ENCODE measurements around the gene HNRNPF.
"Not testable (repeated sequence)": the region's sequence is repeated elsewhere in the genome, so short reads cannot be mapped to it uniquely, and the experiment has no call there.

The HNRNPF gene

DNA sequence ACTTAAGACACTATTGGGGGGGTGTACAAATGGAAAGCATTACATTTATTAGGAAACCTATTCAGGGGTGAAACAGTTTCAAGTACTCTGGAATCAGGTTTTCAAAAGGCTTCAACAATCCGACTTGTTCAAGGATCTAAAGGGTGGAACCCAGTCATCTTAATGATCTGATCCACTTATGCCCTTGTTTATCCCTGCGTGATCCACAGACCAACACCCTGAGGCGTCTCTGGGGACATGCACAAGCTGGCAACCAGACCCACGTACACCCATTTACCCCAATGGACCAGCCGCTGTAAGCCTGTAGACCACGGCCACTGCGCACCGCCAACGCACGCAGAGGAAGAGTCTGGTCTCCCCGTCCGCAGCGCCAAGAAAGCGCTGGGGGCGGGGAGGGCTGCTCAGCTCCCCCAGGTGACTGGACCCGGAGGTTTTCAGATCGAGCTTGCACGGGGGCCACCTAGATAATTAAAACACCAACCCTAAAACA, 13.4 kb downstream of the HNRNPF start:
- DNase-seq = no peak

DNA sequence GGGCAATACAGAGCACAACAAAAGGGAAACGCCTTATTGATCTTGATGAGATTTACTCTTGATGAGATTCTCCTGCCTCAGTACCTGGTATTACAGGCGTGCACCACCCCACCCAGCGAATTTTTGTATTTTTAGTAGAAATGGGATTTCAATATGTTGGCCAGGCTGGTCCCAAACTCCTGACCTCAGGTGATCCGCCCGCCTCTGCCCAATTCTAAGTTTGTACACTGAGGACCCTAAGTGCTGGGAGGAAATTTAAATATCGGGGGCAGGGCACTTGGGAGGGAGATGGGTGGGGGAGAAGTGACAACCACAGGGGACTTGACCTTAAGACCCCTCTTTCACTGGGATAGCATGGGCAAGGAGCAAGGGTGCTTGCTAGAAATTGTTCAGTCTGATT, 14.1 kb downstream of the HNRNPF start:
- DNase-seq = no peak

DNA sequence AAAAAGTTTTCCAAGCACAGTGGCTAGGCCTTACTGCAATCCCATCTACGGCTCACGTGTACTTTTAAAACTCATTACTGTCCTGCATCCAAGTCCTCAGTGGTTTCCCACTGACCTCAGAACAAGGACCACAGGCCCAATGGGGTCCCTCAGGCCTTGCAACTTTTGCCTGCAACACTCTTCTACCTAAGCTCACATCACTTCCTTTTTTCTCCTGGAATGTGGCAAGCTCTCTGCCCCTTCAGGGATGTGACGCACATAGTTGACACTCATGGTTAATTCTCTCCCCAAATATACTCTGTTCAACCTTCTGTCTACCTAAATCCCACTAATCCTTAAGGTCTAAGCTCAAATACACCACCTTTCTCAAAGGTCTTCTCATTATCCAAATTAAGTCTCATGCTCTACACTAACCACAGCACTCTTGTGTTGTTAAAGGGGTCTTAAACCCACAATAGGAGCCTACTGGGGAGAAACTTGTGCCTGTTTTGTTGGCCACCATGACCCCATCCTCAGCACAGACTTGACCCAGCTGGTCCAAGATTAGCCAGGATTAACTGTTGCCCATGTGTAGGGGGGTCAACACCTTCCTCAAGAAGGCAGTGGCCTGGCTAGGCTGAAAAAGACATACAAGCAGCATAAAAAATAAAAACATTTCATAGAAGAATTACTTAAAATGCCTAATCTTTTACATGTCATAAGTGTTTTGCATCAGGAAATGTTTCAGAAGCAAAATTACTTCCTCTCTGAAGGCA, 15.2 kb downstream of the HNRNPF start:
- DNase-seq = no peak

DNA sequence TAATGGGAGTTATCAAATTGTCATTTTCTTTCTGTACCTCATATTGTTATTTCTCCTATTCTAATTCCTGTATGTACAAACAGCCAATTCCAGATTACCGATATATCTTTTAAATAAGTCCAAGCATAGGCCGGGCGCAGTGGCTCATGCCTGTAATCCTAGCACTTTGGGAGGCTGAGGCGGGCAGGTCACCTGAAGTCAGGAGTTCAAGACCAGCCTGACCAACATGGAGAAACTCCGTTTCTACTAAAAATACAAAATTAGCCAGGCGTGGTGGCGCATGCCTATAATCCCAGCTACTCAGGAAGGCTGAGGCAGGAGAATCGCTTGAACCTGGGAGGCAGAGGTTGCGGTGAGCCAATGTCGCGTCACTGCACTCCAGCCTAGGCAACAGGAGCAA, 15.8 kb downstream of the HNRNPF start:
- not testable (repeated sequence) for DNase-seq

DNA sequence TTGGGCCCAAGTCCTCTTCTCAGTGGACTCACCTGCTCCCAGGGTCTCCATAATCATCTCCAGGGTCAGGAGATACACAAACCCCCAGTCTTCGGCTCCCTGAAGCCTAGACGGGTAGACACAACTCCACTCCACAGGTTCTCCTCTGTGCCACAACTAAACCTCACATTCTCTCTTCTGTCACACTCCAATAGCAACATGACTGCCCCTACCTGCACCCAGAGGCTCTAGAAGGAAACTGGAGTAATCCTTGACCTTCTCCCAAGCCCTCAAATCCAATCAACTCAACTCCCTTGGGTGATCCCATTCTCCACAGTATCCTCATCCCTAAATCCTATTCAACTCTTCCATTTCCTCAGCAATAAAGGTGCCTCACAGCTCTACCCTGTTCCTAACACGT, 16.2 kb downstream of the HNRNPF start:
- no peak for DNase-seq

DNA sequence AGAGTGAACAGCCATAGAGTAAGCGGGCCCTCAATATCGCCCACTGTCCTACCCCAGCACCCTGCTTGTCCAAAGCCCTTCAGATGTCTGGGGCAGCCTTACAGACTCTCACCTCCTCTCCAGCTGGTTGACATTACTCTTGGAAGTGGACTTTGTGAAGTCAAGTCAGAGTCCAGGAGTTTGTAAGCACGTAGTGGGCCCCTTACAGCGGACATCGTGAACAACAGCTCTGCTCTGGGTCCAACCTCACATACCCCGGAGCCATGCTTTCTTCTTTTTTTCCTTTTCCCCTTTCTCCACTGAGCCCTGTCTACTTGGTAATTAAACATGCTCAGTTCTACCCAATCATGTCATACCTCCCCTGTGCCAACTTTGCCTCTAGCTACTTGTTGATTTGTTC, 17.5 kb downstream of the HNRNPF start:
- DNase-seq = no peak

DNA sequence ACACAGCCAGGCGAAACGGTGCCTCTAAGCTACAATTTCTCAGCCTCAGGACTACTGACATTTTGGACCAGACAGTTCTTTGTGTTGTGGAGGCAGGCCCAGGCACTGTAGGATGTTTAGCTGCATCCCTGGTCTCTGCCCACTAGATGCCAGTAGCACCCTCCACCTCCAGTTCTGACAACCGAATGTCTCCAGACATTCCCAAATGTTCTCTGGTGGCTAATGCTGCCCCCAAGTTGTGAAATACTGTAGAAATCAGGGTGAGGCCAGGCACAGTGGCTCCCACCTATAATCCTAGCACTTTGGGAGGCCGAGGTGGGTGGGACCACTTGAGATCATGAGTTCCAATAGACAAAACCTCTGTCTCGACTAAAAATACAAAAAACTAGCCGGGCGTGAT, 18.2 kb downstream of the HNRNPF start:
- DNase-seq = no peak

DNA sequence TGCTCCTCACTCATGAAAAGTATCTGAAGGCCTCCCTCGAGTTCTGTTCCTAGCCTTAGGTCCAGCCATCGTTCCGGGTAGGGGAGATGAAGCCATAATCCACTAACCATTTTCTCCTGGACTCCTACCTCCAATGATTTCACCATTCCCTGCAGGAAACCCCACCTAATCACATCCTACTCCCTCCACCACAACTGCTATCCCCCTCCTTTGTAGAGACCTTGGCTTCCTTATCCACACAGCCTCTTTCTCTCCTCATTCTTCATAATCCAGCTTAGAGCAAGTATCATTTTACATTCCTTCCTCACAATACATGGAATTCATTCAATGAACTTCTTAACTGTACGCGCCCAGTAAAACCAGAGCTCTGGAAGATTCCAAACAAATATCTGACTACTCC, 18.7 kb downstream of the HNRNPF start:
- no peak for DNase-seq

DNA sequence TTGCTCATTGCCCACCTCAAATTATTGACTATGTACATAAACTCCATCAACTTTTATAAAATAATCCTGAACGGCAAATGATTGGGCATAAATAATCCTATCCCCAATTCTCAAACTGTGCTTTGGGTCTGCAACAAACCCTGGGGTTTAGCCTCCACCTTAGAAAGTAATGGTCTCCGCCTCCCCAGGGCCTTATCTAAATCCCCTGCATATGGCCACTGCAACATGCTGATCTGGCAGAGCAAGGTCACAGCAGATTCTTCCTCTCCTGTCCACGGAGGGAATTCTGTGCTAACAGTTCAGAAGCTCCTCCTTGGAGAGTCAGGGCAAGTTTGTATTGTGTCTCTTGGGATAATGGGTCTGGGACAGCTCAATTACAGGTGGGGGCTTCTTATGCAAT, 19.1 kb downstream of the HNRNPF start:
- no peak for DNase-seq

DNA sequence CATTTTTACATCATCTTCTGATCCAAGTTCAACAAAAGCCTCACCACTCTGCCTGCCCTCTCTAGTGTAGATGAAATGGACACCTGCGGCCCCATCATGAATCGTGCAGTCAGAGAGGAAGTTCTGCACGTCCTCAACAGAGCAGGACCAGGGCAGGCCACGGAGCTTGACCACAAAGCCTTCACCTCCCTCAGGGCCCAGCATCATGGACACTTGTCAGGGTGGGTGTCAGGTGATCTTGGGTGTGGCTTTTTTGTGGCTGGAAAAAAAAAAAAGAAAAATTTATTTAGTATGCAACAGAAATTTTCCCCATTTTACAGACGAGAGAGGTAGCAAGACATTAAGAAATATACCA, 21.3 kb downstream of the HNRNPF start:
- DNase-seq = no peak

DNA sequence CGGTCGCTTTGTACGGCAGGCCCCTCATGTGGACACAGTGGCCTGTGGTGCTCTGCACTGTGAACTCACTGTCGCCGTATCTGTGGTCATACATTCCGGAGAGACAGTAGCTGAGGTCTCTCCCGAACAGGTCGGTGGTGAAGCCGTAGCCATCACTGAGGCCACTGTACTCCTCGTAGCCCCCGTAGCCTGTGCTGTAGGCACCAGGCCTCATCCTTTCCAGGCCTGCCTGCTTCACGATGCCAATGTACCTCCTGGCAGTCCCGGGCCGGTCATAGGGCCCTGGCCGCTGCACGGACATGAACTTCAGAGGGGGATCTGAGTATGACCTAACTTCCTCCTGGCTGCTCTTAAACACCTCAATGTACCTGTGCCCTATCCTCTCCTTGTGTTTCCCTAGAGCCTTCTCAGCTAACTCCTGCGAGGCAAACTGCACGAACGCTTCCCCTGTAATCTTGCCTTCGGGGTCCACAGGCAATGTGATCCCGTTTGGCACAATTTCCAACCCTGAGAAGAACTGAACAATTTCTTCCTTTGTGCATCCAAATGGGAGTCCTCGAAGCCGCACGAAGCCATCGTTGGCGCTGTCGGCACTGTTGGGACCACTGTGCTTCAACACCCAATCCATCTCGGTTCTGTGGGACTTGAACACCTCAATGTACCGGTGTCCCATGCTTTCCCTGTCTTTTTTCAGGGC, 21.9 kb downstream of the HNRNPF start:
- no peak for DNase-seq

DNA sequence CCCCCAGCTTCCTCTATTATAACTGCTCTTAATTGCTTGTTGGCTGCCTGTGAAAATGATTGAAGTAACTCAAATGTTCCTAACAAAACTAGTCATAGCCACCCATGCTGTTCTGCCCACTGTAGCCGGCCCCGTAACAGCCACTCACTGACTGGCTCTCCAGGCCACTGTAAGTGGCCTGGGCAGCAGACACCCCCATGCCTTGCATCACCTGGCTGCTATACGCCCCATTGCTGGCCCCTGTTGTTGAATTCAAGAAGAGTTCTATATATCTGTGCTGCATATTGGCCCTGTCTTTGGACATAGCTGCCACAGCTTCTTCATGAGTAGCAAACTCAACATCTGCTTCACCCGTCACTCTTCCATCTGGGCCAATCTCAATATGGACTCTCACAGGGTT, 22.4 kb downstream of the HNRNPF start:
- DNase-seq = no peak

DNA sequence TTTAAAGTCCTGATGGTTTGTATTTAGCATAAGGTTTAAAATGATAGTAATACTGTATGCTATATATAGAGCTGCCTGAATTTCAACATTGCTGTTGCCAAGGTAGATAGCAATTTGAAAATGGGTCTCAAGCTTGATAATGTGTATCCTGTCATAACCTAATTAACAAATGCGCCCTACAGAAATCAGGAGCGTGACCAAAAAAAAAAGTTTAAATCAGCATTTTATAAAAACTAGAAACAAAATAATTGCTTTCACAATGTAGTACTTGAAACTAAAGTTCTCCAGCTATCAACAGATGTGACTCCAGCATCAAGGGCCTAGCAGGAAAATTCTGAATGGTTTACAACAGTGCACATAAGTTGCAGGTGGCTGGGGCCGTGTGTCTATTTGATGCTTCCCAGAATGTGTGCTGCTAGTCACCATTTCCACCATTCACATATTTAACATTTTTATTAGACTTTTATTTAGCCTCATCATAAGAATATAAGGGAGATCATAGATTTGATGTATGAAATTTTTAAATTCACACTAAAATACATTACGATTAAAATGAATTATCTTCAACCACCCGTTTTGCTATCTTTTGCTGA, 23.5 kb downstream of the HNRNPF start:
- no peak for DNase-seq

DNA sequence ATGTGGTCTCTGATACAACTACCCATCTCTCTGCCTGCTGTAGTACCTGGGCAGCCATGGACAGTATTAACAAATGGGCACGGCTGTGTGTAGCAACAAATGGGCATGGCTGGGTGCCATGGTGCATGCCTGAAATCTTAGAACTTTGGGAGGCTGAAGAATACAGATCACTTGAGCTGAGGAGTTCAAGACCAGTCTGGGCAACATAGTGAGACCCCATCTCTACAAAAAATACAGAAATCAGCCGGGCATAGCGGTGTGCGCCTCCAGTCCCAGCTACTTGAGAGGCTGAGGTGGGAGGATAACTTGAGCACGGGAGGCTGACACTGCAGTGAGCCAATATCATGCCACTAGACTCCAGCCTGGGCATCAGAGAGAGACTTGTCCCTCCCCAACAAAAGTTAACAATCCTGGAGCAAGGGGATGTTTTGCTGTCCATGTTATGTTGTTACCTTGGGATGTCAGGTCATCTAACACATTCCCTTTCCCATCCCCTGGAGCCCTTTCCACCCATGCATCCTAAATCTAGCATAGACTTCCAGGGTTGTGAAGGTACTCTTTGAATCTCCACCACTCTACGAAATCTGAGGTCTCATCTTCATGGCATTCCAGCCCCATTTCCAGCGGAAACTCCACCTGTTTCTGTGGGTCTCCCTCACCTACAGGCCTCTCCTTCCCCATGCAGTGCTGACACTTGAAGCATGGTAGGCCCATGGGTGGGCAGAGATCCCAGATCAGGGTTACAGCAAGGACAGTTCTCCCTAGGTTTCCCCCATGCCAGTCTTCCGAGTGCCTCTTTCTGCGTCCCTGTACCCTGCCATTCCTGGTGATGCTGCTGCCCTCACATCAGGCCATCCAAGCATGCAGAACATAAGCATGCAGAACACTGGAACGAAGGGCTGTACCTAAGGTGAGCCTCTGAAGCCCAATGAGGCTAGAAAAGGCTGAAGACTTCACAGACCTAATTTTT, 24.4 kb downstream of the HNRNPF start:
- DNase-seq = no peak

DNA sequence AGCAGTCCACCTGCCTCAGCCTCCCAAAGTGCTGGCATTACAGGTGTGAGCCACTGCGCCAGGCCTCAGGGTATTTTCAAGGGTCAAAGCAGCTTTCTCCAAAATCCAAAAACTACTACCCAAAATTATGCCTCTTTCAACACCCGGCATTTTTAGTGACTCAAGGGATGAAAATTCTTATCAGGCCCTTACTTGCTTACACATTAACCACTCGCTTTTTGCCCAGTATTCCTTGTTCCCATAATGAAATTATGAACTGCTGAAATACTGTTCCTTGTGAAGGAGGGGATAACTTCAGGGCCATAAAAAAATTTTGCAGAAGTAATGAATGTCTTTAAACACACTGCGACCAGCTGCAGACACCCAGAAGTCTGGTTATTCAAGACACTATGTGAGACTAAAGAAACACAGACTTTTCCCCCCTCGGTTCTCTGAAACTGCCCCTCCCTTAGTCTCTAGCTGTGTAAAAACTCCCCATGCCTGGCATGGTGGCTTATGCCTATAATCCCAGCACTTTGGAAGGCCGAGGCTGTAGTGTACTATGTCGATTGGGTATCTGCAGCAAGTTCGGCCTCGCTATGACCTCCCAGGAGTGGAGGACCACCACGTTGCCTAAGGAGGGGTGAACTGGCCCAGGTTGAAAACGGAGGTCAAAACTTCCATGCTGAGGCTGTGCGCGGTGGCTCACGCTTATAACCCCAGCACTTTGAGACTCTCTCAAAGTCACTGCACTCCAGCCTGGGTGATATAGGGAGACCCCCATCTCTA, 25.6 kb downstream of the HNRNPF start:
- DNase-seq = no peak

DNA sequence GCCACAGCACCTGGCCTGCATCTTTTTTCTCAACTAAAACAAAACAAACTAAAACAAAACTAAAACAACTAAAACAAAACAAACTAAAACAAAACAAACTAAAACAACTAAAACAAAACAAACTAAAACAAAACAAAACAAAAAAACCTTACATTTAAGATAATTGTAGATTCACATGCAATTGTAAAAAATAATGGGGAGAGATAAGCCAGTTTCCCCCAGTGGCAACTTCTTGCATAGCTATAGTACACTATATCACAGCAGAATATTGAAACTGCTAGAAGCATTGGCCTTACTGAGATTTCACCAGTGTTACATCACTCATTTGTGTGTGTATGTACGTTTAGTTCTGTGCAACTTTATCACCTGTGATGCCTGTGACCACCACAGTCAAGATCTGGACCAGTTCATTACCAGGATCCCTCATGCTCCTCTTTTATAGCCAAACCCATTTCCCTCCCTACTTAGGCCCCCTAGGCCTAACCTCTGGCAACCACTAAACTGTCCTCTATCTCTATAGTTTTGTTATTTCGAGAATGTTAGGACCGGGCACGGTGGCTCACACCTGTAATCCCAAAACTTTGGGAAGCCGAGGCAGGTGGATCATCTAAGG, 28.3 kb downstream of the HNRNPF start:
- no peak for DNase-seq

DNA sequence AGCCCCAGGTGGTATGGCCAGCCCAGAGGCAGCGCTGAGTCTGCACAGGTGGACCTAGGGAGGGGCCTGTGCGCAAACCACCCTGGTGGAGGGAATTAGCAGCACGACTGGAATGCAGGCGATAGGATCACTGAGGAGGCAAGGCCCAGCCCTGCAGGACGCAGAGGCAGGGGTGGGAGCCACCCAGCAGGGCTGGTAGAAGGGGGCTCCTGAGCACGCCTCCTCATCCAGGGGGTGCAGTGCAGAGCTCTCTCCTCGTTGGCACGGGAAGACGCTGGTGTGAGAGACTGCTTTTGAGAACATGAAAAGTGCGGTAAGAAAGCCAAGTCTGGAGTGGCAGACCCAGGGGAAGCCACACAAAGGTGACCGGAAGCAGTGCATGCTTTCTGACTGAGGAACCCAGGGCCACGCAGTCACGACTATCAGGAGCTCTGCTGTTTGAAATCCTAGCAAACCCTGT, 31.5 kb downstream of the HNRNPF start:
- no peak for DNase-seq

DNA sequence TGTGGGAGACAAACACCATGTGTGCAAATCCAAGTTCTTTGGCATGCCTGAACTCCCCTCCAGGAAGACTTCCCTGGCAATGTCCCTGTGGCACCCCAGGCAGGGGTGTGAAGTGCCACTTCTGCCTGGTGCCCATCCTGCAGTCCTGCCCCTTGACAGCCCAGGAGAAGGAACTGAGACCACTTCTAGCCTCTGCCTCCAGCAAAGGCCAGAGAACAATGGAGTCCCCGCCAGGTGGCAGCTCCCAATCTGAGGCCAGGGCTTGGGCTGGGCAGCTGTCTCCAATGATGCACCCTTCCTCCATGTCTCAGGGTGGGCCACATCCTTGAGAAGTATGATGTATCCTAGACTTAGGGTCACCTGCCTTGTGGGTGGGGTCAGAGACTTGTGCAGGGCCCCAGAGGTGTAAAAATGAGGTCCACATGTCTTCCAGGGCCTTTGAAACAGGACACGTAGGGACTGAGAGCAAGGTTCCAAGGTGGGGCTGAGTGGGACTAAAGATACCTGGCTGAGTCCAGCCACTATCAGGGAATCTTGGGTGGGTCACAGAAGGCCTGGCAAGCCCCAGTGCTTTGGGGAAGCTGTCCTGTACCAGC, 32.1 kb downstream of the HNRNPF start:
- no peak for DNase-seq

DNA sequence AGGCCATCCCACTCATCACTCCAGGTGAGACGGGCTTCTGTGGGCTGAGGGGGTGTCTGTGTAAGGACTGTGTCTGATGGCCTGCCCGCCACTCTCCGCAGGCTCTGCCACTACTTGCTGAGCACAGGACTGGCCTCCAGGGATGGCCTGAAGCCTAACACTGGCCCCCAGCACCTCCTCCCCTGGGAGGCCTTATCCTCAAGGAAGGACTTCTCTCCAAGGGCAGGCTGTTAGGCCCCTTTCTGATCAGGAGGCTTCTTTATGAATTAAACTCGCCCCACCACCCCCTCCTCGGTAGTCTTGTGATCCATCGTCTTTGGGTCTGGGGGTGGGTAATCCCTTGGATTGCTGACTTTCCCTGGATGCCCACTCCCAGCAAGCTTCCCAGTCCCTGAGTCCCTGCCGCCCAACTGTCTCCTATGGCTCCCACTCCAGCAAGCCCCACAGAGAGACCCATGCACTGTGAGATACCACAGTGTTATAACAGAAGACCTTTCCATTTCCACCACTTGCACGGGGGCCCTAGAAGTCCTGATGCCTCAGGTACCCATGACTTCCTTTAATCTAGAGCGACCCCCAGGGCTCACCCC, 32.8 kb downstream of the HNRNPF start:
- no peak for DNase-seq

DNA sequence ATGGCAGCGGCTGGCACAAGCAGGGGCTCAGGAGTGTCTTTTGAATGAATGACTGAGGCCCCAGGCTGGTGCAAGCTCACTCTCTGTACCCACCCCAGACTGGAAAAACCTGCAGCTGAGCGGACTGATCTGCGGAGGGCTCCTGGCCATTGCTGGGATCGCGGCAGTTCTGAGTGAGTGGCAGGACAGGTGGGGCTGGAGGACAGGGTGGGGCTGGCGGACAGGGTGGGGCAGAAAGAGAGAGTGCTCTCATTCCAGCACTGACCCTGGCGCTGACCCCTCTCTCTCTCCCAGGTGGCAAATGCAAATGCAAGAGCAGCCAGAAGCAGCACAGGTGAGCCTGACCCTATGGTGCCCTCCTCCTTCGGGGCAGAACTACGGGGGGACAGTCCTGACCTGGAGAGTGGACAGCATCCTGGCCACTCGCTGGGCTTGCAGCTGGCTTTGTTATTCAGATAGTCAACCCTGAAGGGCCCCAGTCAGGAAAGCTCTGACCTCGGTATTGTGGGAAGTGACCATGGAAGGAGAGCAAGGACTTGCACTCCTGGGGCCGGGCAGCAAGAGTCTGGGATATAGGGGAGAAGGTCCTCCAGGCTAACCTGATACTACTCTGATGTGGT, 33.5 kb downstream of the HNRNPF start:
- DNase-seq = no peak

Data from NCI-H510A treated with DMSO at 0.1 percent for 48 hours (cell line).